Neuronal stem cell (in vitro differentiated cells): ENCODE results near the gene ABCA13.

ENCODE experiments used
- DNase-seq: peaks from one replicate; pipeline ENCODE4 v3.0.0-alpha.2; 2013; ENCODE audit warnings: low spot score
- H2AFZ ChIP-seq: one replicate; pipeline ENCODE4 v1.6.1; 2013; ENCODE audit warnings: mild to moderate bottlenecking, low read length, inconsistent platforms
- H2AK5ac ChIP-seq: 2 replicates; pipeline ENCODE4 v1.6.1; 2013; ENCODE audit warnings: low read depth, mild to moderate bottlenecking, inconsistent platforms, low read length, moderate library complexity, mixed read lengths
- H2BK120ac ChIP-seq: 2 replicates; pipeline ENCODE4 v1.6.1; 2013; ENCODE audit warnings: low read depth, mild to moderate bottlenecking, inconsistent platforms, low read length, moderate library complexity, mixed read lengths
- H2BK12ac ChIP-seq: one replicate; pipeline ENCODE4 v1.6.1; 2013; ENCODE audit warnings: low read length, inconsistent platforms
- H2BK15ac ChIP-seq: 2 replicates; pipeline ENCODE4 v1.6.1; 2013; ENCODE audit warnings: mild to moderate bottlenecking, low read length, inconsistent platforms, mixed read lengths
- H2BK5ac ChIP-seq: one replicate; pipeline ENCODE4 v1.6.1; 2013; ENCODE audit warnings: inconsistent platforms, mild to moderate bottlenecking, low read length, moderate library complexity
- H3K14ac ChIP-seq: one replicate; pipeline ENCODE4 v1.6.1; 2013; ENCODE audit warnings: low read length, inconsistent platforms
- H3K18ac ChIP-seq: 2 replicates; pipeline ENCODE4 v1.6.1; 2013; ENCODE audit warnings: low read length, inconsistent platforms
- H3K23ac ChIP-seq: 2 replicates; pipeline ENCODE4 v1.6.1; 2013; ENCODE audit warnings: low read depth, mild to moderate bottlenecking, mixed read lengths, low read length, inconsistent platforms; ENCODE audit not compliant: poor library complexity
- H3K27ac ChIP-seq: replicated peaks from 3 replicates; pipeline ENCODE4 v1.5.1; 2013; ENCODE audit warnings: low read length, inconsistent platforms
- H3K27me3 ChIP-seq, 3 experiments: 2 replicates each; pipeline ENCODE4 v1.6.1; 2013; ENCODE audit warnings: low read length in 3 of 3, mild to moderate bottlenecking in 2 of 3, inconsistent platforms in 1 of 3, low read depth in 1 of 3, mixed read lengths in 1 of 3, moderate library complexity in 1 of 3; ENCODE audit not compliant: control insufficient read depth in 3 of 3, insufficient read depth in 3 of 3
- H3K36me3 ChIP-seq, 2 donors: replicated peaks in 1 of 2; 2 replicates each; pipeline ENCODE4 v1.6.1; 2013; ENCODE audit warnings: low read length in 2 of 2; ENCODE audit not compliant: control insufficient read depth in 2 of 2, insufficient read depth in 2 of 2
- H3K4ac ChIP-seq: 2 replicates; pipeline ENCODE4 v1.6.1; 2013; ENCODE audit warnings: inconsistent platforms, mild to moderate bottlenecking, low read length, moderate library complexity
- H3K4me1 ChIP-seq, 2 donors: 1 replicate in 1 of 2; 2 replicates in 1 of 2; pipeline ENCODE4 v1.6.1; 2013; ENCODE audit warnings: low read length in 2 of 2, low read depth in 1 of 2; ENCODE audit not compliant: control insufficient read depth in 2 of 2, insufficient read depth in 1 of 2
- H3K4me2 ChIP-seq: one replicate; pipeline ENCODE4 v1.6.1; 2013; ENCODE audit warnings: mild to moderate bottlenecking, low read length, inconsistent platforms; ENCODE audit not compliant: insufficient read depth, poor library complexity, severe bottlenecking
- H3K4me3 ChIP-seq, 2 donors: 2 replicates each; pipeline ENCODE4 v1.5.1; 2013; ENCODE audit warnings: low read length in 2 of 2, mild to moderate bottlenecking in 2 of 2, inconsistent platforms in 1 of 2, moderate library complexity in 1 of 2
- H3K79me1 ChIP-seq: one replicate; pipeline ENCODE4 v1.6.1; 2013; ENCODE audit warnings: low read depth, mild to moderate bottlenecking, inconsistent platforms, low read length, moderate library complexity
- H3K9ac ChIP-seq: one replicate; pipeline ENCODE4 v1.6.1; 2013; ENCODE audit warnings: mild to moderate bottlenecking, low read depth, low read length, inconsistent platforms; ENCODE audit not compliant: poor library complexity
- H3K9me3 ChIP-seq, 2 donors: replicated peaks in 1 of 2; 2 replicates each; pipeline versions ENCODE3 to v1.6.1; 2013; ENCODE audit warnings: low read length in 2 of 2, mild to moderate bottlenecking in 2 of 2, inconsistent platforms in 1 of 2, low read depth in 1 of 2, mixed read lengths in 1 of 2, moderate library complexity in 1 of 2; ENCODE audit not compliant: control insufficient read depth in 2 of 2, insufficient read depth in 1 of 2
- H4K8ac ChIP-seq: one replicate; pipeline ENCODE4 v1.6.1; 2013; ENCODE audit warnings: low read depth, mild to moderate bottlenecking, inconsistent platforms, low read length, moderate library complexity
- H4K91ac ChIP-seq: one replicate; pipeline ENCODE4 v1.6.1; 2013; ENCODE audit warnings: low read length, low read depth, mild to moderate bottlenecking, inconsistent platforms; ENCODE audit not compliant: poor library complexity
- WGBS, 2 donors: extraction: QIAGEN DNeasy Blood & Tissue Kit; methylation state at CpG; one replicate each; pipeline ENCODE4 v1.1.7; 2013; ENCODE audit warnings: missing lambda C conversion rate in 2 of 2, mixed read lengths in 1 of 2; ENCODE audit not compliant: insufficient read length in 2 of 2, insufficient replicate concordance in 1 of 2; ENCODE audit errors: extremely low coverage in 2 of 2; 5-methylcytosine and 5-hydroxymethylcytosine counted together

The ABCA13 gene

GRCh38 chr7:48471196-48471595, 299.9 kb downstream of the ABCA13 start:
- no peak for DNase-seq
- WGBS, 2 donors: no CpG with 5 or more reads among the region's 5 CpGs
- H3K9ac ChIP-seq: no peak overlapping the region

GRCh38 chr7:48472640-48473039, 301.4 kb downstream of the ABCA13 start:
- Histone ChIP-seq H3K23ac (no peak overlapping the region), H2AK5ac (no peak overlapping the region), H3K4ac (no peak overlapping the region), H3K9me3 (no peaks in the 10 kb centered on the region), H2AFZ (no peak overlapping the region), H3K4me3 (no peak overlapping the region), H3K18ac (no peak overlapping the region), H3K36me3 (no peaks in the 10 kb centered on the region), H3K79me1 (no peaks in the 10 kb centered on the region), H2BK12ac (no peak overlapping the region), H3K9ac (no peak overlapping the region), H2BK15ac (no peak overlapping the region), H3K27me3 (no peaks in the 10 kb centered on the region), H2BK5ac (no peak overlapping the region), H2BK120ac (no peak overlapping the region), H3K4me1 (peaks cover 3 to 17% of the 10 kb centered on the region in 2 donors), H4K8ac (no peak overlapping the region), H3K14ac (no peak overlapping the region), H3K4me2 (no peak overlapping the region), H4K91ac (no peak overlapping the region), H3K27ac (no peak overlapping the region)
- no peak for DNase-seq
- WGBS, 2 donors: no CpG with 5 or more reads among the region's 4 CpGs

More at GRCh38 chr7:48471196-48471595, 299.9 kb downstream of the ABCA13 start:
- Histone ChIP-seq H2BK120ac (no peak overlapping the region), H2AK5ac (no peak overlapping the region), H3K18ac (no peak overlapping the region), H3K4ac (no peak overlapping the region), H2BK5ac (no peak overlapping the region), H3K27ac (no peak overlapping the region), H3K23ac (no peak overlapping the region), H3K79me1 (no peaks in the 10 kb centered on the region), H2AFZ (no peak overlapping the region), H3K9me3 (no peaks in the 10 kb centered on the region), H3K4me3 (no peak overlapping the region), H4K91ac (no peak overlapping the region), H3K27me3 (no peaks in the 10 kb centered on the region), H4K8ac (no peak overlapping the region), H3K14ac (no peak overlapping the region), H3K4me1 (peaks cover 3 to 19% of the 10 kb centered on the region in 2 donors), H2BK15ac (no peak overlapping the region), H3K4me2 (no peak overlapping the region), H3K36me3 (no peaks in the 10 kb centered on the region), H2BK12ac (no peak overlapping the region)

- Histone ChIP-seq H3K27me3 (no peaks in the 10 kb centered on the region), H2BK12ac (no peak overlapping the region), H2BK120ac (no peak overlapping the region), H3K36me3 (no peaks in the 10 kb centered on the region), H3K9me3 (no peaks in the 10 kb centered on the region), H2BK5ac (no peak overlapping the region), H2AK5ac (no peak overlapping the region), H3K18ac (no peak overlapping the region), H3K14ac (no peak overlapping the region), H3K27ac (peak overlapping the region; percentile 16), H2AFZ (no peak overlapping the region), H3K4ac (no peak overlapping the region), H3K4me1 (peaks cover 3 to 17% of the 10 kb centered on the region in 2 donors), H3K79me1 (no peaks in the 10 kb centered on the region), H4K91ac (no peak overlapping the region), H3K4me3 (no peak overlapping the region), H3K9ac (no peak overlapping the region), H3K4me2 (no peak overlapping the region), H3K23ac (no peak overlapping the region), H2BK15ac (no peak overlapping the region), H4K8ac (no peak overlapping the region)
- DNase-seq: no peak
- WGBS, 2 donors: no CpG with 5 or more reads among the region's 6 CpGs
Measured at GRCh38 chr7:48473205-48473865, 302.1 kb downstream of the ABCA13 start.

GRCh38 chr7:48481235-48481634, 310.0 kb downstream of the ABCA13 start:
- Histone ChIP-seq H2BK120ac (no peak overlapping the region), H3K14ac (no peak overlapping the region), H3K27me3 (no peaks in the 10 kb centered on the region), H3K27ac (no peak overlapping the region), H3K36me3 (no peaks in the 10 kb centered on the region), H2BK15ac (no peak overlapping the region), H2AK5ac (no peak overlapping the region), H2AFZ (no peak overlapping the region), H3K79me1 (no peaks in the 10 kb centered on the region), H3K4me2 (no peak overlapping the region), H2BK12ac (no peak overlapping the region), H4K8ac (no peak overlapping the region), H3K4me1 (no peaks in the 10 kb centered on the region), H4K91ac (no peak overlapping the region), H2BK5ac (no peak overlapping the region), H3K9me3 (peaks cover 0 to 2% of the 10 kb centered on the region in 2 donors), H3K18ac (no peak overlapping the region), H3K23ac (no peak overlapping the region), H3K4me3 (no peak overlapping the region), H3K4ac (no peak overlapping the region), H3K9ac (no peak overlapping the region)
- WGBS, 2 donors: no CpG with 5 or more reads among the region's 3 CpGs
- no peak for DNase-seq
